Kidney capillary endothelial cell (primary cell): Measurements from ENCODE around the gene GTPBP6.
A peak's percentile ranks its signal among the peaks of the same experiment; 100 is the strongest.
"Not testable (repeated sequence)": the region's sequence is repeated elsewhere in the genome, so short reads cannot be mapped to it uniquely, and the experiment has no call there.

Experiments used
- DNase-seq: peaks from one replicate; pipeline ENCODE4 v3.0.0-alpha.2; 2018; ENCODE audit warnings: low spot score

The GTPBP6 gene

DNA sequence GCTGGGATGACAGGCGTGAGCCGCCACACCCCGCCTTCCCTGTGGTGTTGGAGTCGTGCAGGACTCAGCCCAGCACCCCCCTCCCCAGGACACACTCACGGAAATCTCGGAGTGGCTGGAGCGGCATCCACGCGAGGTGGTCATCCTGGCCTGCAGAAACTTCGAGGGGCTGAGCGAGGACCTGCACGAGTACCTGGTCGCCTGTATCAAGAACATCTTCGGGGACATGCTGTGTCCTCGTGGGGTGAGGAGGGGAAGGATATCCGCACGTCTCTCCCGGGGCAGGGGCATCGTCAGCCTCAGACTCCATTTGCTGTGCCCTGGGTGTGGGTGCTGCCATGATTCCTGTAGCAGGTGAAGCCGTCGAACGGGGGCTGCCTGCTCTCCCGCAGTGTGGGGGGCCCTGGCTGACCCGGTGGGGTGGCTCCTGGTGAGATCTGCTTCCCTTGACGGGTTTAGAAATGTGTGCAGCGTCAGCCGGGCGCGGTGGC lies 27.1 kb downstream of the GTPBP6 start:
- no peak for DNase-seq

DNA sequence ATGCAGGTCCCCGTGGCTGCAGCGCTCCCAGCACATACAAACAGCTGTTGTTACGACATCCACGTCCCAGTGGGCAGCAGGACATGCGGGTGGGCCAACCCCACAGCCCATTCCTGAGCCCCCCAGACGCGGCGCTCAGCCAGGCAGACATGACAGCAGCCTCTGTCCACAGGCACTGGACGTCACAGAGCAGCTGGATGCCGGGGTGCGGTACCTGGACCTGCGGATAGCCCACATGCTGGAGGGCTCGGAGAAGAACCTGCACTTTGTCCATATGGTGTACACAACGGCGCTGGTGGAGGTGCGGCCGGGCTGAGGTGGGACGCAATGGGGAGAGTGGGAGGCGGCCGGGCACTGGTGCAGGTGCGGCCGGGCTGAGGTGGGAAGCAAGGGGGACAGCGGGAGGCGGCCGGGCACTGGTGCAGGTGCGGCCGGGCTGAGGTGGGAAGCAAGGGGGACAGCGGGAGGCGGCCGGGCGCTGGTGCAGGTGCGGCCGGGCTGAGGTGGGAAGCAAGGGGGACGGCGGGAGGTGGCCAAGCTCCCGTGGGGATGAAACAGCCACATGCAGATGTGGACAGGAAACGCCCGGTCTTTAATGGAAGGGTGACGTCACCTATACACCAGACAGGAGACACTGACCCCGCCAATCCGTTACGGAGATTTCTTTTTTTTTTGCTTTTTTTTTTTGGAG lies 28.0 kb downstream of the GTPBP6 start:
- no peak for DNase-seq

DNA sequence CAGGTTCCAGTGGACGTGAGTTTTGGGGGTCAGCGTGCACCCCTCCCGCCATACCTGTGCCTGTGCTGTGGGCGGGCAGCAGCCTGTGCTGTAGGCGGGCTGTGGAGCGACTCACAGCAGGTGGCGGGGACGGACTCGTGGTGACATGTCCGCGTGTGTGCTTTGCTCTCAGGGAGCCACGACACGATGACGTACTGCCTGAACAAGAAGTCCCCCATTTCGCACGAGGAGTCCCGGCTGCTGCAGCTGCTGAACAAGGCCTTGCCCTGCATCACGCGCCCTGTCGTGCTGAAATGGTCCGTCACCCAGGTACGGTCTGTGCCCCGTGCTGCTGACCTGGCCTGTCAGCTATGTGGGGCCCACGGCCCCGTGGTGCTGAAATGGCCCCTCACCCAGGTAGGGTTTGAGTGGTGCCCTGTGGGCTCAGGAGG lies 30.0 kb downstream of the GTPBP6 start:
- DNase-seq, result no peak

DNA sequence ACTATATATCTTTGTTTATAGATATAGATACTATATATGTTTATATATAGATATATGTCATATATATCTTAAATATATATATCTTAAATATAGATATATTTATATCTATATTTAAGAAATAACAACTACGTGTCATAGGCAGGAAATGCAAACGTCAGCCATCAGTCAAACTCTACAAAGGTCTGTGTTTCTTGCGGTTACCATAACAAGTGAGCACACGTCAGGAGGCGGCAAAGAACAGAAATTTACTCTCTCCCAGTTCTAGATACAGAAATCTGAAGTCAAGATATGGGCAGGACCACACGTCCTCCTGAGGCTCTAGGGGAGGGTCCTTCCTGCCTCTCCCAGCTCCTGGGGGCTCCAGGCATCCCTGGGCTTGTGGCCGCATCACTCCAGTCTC lies 30.9 kb downstream of the GTPBP6 start:
- DNase-seq, result no peak

DNA sequence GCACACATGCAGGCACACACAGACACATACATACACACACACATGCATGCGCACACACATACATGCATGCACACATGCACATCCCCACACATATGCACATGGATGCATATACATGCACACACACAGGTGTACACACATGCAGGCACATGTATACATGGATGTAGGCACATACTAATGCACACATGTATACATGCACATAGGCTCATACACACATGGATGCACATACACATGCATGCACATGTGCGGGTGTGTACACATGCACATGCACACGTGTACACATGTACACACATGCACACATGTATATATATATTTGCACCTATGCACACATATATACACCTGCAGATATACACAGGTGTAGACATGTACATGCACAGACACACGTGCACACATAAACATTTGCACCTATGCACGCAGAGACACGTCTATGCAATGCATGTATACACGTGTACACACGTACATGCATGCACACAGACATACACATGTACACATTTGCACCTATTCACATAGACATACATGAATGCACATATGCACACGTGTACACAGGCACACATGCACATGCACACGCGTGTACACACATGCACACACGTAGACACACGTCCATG lies 33.4 kb downstream of the GTPBP6 start:
- no peak for DNase-seq

DNA sequence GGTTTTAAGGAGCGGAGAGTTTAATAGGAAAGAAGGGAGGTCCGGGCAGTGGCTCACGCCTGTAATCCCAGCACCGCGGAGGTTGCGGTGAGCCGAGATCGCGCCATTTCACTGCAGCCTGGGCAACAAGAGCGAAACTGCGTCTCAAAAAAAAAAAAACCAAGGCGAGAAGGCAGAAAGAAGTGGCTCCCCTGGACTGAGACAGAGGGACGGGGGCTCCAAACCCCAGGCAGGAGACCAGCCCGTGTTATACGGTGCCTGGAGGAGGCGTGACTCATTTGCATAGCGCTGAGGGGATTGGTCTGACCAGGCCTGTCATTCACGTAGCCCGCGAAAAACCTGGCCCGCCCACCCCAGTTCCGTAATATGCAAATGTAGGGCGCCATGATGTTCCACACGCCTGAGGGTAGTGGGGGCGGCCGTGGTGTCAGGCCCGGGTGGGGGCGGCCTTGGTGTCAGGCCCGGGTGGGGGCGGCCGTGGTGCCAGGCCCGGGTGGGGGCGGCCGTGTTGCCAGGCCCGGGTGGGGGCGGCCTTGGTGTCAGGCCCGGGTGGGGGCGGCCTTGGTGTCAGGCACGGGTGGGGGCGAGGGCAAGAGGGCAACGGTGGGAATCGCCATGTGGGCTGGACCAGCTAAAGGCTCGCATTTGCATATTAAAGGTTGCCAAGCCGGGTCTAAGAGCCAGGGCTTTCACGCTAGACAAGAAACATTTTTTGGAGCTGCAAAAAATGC lies 35.3 kb downstream of the GTPBP6 start:
- DNase-seq, result peak; percentile 86

DNA sequence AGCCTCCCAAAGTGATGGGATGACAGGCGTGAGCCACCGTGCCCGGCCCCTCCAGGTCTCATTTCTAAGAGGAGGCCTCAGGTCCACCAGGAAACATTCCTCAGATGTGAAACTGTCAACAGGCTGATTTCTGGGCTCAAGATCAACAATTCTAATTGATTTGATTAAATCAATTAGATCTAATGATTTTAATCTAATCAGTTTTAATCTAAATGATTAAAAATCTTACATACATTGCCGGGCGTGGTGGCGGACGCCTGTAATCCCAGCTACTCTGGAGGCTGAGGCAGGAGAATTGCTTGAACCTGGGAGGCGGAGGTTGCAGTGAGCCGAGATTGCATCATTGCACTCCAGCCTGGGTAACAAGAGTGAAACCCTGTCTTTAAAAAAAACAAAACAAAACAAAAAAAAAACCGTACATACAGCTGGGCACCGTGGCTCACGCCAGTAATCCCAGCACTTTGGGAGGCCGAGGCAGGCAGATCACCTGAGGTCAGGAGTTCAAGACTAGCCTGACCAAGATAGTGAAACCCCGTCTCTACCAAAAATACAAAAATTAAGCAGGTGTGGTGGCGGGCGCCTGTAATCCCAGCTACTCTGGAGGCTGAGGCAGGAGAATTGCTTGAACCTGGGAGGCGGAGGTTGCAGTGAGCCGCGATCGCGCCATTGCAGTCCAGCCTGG lies 36.5 kb downstream of the GTPBP6 start:
- not testable (repeated sequence) for DNase-seq

DNA sequence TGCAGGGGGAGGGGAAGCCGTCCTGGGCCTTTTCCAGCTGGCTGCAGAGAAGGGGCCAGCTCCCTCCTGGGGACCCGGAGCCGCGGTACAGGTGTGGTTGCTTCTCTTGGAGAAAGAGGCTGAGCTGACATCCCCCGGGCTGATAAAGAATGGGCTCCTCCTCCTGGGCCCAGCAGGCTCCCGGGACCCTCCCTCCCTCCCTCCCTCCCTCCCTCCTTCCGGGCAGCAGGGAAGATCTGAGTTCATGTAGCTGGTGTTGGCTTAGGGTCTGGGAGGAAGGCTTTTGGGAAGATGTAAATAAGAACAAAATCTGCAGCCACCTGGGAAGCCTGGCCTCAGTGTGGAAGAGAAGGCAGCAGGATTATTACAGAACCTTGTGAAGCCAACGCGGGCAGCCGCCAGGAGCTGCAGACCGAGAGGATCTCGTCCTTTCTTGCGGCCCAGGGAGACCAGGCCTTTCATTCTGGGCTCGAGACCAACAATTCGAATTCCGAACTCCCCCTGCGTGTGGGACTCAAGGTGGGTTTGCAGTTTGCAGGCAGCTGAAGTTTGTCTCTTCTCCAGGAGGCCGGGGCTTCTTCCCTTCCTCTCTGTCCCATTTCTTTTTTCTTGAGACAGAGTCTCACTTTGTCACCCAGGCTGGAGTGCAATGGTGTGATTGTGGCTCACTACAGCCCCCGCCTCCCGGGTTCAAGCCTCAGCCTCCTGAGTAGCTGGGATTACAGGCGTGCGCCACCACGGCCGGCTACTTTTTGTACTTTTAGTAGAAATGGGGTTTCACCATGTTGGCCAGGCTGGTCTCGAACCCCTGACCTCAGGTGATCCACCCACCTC lies 37.2 kb downstream of the GTPBP6 start, which contains the start of gene PLCXD1:
TSS of gene PLCXD1 (plus strand) at position 216 of the 834 bp plus-strand sequence. CDS start 2,807 bp downstream, outside the sequence.
- no peak for DNase-seq

DNA sequence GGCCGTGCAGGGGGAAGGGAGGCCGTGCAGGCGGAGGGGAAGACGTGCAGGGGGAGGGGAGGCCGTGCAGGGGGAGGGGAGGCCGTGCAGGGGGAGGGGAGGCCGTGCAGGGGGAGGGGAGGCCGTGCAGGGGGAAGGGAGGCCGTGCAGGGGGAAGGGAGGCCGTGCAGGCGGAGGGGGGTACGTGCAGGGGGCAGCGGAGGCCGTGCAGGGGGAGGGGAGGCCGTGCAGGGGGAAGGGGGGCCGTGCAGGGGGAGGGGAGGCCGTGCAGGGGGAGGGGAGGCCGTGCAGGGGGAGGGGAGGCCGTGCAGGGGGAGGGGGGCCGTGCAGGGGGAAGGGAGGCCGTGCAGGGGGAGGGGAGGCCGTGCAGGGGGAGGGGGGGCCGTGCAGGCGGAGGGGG lies 37.9 kb downstream of the GTPBP6 start:
- DNase-seq, result not testable (repeated sequence)

DNA sequence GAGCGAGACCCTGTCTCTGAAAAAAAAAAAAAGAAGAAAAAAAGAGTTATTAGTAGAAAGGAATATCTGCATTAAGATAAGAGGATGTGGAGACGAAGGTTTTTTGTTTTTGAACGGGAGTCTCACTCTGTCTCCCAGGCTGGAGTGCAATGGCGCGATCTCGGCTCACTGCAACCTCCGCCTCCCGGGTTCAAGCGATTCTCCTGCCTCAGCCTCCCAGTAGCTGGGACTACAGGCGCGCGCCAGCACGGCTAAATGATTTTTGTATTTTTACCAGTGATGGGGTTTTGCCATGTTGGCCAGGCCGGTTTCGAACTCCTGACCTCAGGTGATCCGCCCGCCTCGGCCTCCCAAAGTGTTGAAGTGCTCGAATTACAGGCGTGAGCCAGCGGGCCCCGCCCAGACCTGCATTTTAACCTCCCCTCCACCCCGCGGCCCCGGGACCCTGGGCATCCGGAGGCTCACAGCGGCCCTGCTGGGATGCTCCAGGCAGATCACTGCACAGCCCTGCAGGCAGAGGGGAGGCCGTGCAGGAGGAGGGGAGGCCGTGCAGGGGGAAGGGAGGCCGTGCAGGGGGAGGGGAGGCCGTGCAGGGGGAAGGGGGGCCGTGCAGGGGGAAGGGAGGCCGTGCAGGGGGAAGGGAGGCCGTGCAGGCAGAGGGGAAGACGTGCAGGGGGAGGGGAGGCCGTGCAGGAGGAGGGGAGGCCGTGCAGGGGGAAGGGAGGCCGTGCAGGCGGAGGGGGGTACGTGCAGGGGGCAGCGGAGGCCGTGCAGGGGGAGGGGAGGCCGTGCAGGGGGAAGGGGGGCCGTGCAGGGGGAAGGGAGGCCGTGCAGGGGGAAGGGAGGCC lies 38.6 kb downstream of the GTPBP6 start:
- not testable (repeated sequence) for DNase-seq

DNA sequence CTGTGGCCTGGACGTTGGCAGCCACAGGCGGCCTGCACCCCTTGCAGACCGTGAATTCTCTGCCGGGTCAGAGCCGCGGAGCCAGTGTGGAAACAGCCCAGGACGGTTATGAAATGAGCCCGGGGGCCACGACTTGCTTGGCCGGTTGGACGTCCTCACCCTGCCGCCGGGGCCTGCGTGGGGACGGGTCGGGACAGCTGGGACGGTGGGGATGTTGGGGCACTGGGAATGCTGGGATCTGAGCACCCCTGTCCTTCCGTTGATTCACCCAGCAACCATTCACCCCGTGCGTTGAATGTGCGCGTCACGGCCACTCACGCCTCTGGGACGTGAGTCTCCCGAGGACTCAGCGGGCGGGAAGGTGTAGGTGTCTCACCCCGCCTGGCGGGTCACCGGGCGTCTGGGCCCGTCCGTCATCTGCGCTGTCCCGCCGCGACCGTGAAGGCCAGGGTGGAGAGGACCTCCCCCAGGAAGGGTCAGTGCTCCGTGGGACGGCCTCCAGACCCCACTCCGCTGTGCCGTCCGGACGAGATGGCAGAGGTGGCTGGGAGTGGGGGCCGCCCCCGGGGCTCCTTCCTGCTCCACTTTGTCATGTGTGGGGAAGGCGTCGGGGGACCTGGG lies 41.9 kb downstream of the GTPBP6 start:
- no peak for DNase-seq

DNA sequence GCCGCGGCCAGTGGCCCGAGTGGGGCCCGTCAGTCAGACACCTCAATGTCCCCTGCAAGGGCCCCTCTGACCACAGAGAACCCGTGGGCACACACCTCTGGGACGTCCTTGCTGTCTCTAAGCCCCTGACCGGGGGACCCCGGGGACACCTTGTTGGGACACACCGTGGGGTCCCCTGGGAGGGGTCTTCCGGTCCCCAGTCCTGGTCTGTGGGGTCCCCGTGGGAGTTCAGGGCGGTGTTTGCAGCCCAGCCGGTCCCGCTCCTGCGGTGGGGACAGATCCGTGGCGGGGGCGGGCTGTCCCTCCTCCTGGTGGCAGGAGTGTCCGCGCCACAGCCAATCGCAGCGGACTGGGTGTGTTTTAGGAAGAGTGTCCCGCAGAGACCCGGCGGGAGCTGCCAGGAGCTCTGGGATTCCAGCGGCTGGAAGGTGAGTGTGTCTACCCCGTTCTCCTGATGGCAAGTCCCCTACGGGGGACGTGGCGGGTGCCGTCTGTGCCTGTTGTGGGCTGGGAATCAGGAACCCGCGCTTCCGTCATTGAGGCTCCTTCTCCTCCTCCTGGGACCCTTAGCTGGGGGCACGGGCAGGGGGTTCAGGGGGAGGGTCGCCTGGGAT lies 42.5 kb downstream of the GTPBP6 start:
- no peak for DNase-seq

DNA sequence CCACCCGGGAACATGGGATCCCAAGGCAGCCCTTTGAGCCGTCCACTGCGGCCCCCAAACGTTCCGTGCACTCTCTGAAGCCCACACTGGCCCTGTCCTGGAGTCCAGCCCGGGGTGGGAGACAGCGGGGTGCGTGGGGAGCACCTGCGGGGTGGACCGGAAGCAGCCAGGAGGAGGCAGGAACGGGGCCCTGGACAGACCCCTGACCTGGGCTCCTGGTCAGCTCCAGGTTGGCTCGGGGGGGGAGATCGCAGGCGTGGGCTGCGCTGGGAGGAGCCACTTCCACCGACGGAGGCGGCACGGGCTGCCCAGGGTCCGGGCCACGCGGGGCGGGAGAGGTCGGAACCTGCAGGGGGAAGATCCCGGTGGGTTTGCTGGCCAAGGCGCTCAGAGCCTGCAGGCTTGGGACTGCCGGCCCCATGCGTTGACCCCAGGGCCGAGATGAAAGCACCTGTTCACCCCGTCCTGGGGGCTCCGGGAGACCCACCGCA lies 43.1 kb downstream of the GTPBP6 start:
- no peak for DNase-seq

DNA sequence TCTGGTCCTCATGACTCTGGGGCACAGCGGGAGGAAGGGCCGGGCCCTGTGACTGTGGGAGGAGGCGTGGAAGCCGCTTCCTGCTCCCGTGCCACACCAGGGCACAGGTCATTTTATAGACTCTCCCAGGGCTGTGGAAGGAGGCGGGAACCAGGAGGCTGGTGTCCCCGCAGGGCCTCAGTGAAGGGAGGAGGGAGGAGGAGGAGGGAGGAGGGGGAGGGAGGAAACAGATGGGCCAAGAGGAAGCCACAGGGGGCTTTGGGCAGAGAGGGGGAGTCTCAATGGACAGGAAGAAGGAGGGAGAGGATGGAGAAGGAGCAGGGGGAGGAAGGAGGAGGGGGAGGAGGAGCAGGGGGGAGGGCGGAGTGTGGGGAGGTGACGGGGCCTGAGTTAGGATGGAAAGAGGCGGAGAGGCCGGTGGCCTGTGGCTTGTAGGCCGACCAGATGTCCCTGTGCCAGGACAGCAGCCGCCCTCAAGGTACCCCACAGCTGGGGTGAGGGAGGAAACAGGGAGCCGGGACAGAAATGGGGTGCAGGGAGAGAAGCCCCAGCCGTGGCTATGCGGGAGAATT lies 43.6 kb downstream of the GTPBP6 start:
- no peak for DNase-seq

DNA sequence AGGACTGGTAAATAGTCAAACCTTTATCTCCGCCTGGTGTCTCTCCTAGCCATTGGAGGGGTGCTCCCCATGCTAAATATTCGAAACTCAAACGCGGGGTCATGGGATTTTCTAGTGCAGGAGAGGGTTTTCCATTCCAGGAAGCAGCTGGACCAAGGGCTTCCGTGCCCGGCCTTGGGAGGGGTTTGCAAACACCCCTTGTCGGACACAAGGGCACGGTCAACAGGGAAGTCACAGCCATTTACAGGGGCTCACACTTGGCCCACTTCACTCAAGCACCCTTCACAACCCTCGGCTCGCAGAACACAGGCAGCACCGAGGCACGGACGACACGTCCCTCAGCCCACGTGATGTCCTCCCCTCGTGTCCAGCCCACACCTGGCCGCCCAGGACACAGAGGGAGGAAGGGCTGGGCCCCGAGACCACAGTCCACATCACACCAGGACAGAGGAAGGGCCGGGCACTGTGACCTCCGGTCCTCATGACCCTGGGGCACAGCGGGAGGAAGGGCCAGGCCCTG lies 47.7 kb downstream of the GTPBP6 start:
- DNase-seq, result no peak

DNA sequence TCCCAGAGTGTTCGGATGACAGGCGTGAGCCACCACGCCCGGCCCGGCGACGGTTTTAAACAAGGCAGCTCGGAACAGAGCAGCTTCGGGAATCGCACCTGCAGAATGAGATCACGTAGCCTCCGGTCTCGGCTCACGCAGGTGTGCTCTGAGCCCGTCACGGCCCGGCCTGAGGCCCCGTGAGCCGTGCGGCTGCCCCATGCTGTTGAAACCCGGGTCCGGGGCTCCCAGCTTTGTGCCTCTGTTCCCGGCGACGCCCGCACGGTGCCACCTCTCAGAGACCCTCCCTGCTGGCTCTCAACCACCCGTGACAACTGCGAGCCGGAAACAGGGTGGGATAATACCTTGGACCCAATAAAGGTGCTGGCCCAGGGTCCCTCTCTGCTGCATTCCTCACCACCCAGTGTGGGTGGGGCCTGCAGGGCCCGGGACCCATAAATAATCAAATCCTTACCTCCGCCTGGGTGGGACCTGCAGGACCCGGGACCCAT lies 50.8 kb downstream of the GTPBP6 start:
- DNase-seq, result no peak

DNA sequence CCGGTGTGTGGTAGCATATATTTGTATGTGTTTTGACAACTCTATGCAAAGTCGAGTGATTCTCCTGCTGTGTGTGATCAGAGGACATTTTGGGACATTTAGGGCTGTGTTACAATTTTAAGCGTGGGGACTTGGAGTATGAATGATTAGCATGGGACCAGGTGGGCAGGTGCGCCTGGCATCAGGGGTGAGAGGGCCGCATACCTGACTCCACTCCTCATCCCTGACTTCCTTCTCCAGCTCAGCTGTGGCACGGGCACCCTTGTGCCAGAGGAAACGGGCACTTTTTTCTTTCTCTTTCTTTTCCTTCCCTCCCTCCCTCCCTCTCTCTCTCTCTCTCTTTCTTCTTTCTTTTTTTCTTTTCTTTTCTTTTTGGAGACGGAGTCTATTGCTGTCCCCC lies 53.1 kb downstream of the GTPBP6 start:
- no peak for DNase-seq

DNA sequence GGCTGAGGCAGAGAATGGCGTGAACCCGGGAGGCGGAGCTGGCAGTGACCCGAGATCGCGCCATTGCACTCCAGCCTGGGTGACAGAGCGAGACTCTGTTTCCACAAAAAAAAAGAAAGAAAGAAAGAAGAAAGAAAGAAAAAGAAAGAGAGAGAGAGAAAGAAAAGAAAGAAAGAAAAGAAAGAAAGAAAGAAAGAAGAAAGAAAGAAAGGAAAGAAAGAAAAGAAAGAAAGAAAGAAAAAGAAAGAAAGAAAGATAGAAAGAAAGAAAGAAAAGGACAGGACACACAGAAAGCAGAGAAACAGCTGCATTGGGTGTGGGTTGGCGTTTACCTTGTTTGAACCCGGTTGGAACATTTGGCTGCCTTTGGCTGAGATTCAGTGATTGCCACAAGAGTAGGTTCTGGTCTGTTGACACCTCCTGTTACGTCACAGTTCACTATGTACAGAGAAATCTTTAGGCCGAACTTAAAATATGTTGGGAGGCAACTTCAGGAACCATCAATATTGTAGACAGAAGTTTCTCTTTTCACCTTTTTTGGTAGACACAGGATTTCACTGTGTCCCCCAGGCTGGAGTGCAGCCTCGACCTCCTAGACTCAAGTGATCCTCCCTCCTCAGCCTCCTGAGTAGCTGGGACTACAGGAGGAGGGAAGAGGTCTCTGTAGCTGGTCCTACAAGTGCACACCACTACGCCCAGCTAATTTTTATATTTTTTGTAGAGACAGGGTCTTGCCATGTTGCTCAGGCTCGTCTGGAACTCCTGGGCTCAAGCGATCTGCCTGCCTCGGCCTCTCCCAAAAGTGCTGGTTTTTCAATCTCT lies 53.8 kb downstream of the GTPBP6 start:
- DNase-seq, result no peak
